ENCODE results near the gene TRPM6.

The TRPM6 gene

DNA sequence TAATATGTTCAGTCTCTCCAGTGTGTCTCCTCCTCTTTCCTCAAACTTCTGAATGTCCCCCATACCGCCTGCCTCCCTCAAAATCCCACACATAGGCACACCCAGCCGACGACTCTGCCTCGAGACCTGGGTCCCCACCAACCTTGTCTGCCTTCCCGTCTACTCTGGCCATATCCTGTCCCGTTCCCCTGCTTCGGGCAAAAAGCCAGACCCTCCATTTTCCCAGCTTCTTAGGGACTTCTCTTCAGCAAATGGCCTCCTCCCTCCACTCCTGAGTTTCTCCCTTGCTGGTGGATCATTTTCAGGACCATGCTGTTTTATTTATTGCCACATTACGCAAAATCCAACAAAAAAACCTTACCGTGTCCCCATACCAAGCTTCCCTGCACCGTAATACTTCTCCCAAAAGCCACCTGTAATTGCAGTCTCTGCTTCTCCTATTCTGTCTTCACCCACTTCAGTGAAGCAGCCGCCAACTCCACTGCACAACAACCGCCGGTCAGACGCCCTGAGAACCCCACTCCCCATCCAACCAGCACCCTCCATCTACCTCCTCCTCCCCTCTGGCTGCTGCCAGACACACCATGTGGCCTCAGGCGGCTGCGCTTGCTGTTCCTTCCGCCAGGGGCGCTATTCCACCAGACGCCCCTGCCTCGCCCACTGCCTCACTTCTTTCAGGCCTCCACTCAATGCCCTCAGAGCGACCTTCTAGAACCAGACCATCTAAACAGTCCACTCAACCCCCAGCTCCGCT lies 117.0 kb downstream of the TRPM6 start:
- peak; percentile 44 for DNase-seq

DNA sequence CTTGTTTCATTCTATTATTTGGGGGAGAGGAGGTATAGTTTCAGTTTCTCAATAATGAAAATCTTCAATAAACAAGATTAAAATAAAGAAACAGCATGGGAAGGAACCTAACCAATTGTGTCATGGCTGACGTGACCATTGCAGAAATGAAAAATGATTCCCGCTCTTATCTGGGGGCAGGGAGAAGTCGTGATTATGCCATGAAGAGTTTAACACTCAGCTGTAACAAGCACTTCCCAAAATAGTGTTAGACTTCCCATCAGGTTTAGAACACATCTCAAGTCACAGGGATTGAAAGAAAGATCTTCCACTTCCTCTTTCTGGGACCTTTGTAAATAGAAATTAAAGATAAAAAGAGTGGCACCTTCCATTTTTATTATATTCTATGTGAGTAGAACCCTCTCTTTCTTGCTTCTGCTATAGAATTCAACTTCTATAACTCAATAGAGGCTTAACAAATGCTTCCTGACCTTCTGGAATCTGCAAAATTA lies 122.2 kb downstream of the TRPM6 start:
- DNase-seq: no peak

DNA sequence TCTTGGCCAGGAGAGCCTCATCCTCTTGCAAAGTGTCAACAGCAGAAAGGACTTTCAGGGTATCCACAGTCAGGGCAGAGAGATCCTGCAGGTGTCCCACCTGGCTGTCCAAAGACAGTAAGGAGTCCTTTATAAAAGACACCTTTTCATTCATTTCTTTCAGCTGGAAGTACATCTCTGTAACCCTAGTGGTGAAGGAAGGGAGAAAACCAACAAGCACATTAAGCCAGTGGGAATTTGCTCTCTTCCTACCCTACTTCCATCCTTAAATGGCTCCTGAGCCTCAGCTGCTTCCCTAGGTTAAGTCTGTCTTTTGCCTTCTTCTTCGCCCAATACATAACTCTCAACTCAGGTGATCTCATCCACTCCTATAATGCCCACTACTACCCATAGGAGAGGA lies 124.8 kb downstream of the TRPM6 start:
- DNase-seq: no peak

DNA sequence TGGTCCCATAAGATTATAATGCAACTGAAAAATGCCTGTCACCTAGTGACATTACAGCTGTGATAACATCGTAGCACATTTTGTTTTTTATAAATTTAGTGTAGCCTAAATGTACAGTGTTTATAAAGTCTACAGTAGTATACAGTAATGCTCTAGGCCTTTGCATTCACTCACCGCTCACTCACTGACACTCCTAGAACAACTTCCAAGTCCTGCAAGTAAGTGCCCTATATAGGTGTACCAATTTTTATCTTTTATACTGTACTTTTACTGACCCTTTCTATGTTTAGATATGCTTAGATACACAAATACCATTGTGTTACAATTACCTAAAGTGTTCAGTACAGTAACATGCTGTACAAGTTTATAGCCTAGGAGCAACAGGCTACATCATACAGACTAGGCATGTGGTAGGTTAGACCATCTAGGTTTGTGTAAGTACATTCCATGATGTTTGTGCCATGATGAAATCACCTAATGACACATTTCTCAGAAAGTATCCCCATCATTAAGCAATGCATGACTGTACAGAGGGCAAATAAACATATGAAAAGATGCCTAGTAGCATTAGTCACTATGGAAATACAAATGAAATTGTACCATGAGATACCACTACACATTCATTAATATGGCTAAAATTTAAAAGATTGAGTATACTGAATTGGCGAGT lies 127.6 kb downstream of the TRPM6 start:
- no peak for DNase-seq

DNA sequence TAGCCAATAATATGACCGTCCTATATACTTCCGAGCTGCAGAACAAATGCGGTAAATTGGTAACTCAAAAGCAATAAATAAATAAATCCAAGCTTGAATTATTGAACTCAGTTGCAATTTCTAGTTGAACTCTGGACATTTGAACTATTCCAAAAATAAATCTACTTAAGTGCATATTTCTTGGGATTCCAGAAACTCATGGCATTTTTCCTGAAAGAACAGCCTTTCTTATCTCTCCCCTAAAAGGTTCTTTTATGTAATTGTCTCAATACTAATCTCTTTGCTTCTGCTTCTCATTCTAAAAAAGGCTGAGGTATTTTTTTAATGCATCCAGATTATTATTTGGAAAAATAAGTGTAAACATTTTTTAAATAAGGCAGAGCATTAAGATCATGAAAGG lies 131.7 kb downstream of the TRPM6 start:
- DNase-seq: no peak

DNA sequence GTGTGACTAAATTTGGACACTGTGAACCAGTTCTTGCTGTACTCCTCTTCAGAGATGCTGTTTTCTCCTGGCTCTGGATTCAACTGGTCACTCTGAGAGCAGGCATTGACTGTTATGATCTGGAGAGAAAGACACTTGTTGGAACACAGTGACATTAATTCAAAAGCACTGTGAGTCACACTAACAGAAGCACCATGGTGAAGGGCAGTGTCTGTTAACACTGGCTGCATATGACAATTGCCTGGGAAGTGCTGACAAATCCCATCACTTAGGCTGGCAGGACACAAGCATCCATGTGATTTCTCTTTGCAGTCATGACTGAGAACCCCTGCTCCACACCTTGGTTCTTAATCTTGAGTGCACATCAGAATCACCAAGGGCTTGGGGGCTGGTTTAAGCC lies 132.4 kb downstream of the TRPM6 start:
- DNase-seq: no peak

DNA sequence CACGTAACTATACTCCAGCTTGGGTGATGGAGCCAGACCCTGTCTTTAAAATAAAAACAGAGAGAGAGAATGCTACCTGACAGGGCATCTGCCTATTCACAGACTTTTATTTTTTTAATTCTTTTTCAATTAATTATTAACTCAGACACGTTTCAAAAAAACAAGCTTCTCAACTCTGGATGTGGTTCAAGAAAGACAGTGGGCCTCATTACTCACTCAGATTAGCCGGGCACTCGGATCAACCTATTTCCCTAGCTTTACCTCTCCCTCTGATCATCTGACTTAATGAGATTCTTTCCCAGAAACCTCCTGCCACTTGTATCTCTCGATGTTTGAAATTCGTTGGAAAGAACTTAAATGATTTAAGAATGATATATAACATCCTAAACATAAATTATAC lies 134.1 kb downstream of the TRPM6 start:
- DNase-seq: no peak

DNA sequence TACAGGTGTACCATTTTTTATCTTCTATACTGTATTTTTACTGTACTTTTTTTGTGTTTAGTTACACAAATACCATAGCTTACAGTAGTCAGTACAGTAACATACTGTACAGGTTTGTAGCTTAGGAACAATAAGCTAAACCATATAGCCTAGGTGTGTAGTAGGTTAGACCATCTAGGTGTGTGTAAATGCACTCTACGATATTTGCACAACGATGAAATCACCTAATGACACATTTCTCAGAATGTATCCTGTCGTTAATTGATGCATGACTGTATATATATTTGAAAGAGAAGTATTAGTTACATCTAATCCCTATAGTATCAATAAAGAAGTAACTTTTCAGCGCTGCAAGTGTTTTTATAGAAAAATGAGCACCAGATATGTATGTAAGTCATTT lies 138.8 kb downstream of the TRPM6 start:
- DNase-seq: no peak

DNA sequence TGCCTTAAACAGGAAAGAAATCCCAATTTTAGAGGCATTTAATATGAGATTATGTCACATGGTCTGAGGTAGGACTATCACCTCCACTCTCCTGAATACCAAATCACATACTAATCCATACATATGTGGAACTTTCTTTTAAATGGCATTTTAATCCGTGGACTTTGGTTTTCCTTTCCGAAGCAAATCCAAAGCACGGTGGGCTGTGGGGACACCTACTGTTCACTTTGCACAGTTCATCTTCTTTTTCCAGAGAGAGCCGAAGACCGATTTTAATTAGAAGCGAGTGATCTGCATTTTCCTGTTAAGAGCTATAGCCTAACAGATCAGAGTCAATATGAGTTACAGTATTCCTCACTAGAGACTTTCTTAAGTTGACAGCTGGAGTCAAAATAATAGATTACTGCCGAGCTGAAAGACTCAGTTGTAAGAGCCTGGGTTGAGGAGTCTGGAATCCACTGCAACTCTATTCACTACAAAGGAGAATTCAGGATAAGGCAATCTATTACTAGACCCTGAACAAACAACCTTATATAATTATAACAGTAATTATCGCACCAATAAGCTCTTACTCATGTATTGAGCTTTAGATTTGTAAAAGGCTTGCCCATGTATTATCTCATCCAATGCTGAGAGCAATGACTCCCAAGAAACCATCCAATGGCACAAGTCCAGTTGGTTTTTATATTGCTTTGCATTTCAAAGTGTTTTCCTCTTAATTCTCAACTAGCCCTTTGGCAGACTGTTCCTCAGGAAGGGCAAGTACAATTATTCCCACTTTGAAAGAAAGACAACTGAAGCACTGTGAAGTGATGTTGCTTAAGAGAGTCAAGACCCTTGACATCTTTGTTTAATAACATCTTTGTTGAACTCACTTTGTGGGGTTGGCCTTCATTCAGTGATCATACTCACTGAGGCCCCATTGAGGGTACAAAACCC lies 144.7 kb downstream of the TRPM6 start:
- DNase-seq: no peak

DNA sequence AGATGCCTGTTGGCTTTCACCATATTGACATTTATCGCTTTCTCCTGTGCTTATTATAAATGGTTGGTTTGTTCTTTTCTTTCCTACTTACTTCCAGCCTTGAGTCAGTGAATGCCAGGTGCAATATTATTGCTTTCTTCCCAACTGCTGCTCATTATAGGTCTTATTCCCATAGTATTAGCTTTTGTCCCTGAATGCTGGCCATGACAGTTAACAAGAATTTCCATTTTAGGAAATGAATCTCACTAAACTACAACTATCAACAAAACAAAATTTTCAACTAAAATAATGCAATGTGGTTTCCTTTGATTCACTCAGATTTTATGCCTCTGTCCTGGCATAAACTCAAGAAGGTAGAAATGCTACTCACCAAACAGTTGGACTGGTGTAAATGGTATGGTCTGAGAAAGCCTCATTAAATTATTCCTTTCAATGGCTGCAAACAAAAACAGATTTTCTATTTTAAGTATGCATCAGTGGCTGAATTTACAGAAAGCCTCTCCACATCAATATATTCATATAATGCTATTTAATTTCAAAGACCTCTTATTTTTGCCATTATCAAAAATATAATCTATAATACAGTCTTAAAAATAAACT lies 145.4 kb downstream of the TRPM6 start:
- no peak for DNase-seq

DNA sequence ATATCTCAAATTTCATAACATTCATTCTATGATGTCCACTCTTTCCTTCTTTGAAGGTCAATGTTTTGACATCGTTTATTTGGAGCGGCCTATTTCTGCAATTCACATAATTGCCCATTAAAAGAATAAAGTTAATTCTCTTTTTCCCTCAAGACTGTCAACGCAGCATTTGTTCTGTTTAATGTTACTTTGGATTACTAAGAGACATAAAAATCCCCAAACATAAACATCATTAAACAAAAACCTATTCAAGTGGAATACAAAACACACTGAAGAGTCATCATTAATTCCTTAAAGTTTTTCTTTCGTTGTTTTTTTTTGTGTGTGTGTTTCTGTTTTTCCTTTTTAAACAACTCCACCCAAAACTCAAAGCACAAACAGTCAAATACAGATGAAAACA lies 151.1 kb downstream of the TRPM6 start:
- DNase-seq: no peak

DNA sequence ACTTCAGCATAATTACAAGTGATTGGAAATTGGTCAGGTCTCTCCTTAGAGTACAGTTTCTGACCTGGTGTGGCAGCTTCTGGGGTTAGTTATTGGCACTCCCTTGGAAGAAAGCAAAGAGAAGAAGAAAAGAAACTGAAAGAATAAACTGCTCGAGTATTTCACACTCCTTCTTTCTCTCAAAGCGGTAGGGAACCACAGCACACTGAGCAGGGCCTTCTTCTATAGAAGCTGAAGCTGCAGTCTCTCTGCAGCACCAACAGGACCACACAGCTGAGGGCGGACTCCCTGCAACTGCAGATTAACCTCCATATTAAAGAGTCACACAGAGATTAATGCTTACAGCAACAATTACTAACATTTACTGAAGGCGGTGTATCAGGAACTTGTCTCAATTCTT lies 152.0 kb downstream of the TRPM6 start:
- DNase-seq: no peak

DNA sequence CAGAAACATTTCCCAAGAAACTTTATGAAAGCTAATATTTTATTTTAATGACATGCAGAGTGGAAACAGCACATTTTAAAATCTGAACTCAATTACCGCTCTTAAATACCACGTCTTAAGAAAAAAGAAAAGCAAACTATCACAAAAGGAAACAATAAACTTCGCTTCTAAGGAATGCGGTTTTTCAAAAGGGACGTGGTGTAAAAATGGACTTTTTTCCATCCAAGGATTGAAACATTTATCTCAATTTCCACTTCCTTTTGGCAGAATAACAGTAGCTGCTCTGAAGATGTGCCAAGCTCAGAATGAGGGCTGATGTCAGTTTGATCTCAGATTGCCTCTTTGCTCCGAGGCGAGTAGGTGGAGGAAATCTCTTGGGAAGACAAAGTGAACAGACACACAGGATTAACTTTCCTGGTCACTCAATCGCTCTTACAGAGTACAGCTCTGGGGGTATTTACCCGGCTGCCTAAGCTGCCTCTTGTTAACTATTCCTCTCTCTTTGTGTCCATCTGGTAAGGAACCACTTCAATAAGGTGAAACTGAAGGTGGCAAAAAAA lies 158.5 kb downstream of the TRPM6 start:
- DNase-seq: no peak

DNA sequence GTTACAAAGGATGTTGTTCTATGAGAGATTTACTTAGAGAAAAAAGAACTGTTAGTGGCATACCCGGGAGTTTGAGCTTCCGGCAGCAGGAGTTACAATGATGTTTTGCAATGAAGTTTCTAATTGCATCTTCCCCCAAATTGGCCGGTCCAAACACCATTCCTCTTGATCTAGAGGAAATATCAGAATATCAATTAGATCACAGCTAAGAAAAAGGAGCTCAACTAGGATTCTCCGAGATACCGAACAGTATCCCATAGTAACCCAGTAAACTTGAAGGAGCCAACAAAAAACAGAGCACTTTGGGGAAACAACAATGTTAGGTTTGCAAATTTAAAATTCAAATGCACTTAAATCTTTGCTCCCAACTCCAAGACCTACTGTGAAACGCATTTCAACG lies 159.5 kb downstream of the TRPM6 start:
- no peak for DNase-seq

DNA sequence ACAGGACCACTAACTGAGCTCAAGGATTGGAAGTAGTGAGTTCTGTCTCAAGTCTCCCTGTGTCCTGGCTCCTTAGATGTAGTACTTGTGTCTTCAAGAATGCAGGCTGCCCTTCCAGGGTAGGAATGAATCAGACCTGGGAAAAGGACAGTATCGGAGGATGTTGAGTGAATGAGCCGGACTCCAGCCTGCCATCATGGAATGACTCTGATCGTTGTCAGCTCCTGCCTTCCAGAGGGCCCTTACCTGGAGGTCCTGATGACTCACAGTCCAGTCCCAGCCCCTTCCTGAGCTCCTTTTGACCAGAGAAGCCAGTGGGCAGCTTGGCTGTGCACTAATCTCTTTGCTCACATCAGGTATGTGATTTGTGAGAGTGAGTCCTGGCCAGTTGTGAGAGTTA lies 161.1 kb downstream of the TRPM6 start:
- no peak for DNase-seq

DNA sequence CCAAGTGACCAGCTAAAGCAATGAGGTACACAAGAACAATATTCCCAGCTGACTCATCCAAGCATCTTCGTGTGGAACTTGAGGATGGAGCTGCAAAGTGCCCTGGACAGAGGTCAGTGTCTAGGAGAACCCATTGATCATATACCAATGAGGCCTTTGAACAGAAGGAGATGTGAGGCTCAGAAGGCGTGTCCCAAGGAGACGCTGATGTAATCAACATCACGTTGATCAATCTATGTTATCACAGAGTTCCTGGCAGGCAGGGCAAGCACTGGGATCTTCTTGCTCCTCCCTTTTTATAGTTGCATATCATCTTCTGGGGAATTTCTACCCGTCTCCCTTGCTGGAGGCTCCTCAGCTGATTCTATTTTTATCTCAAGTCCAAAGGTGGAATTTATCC lies 163.4 kb downstream of the TRPM6 start:
- DNase-seq: no peak

DNA sequence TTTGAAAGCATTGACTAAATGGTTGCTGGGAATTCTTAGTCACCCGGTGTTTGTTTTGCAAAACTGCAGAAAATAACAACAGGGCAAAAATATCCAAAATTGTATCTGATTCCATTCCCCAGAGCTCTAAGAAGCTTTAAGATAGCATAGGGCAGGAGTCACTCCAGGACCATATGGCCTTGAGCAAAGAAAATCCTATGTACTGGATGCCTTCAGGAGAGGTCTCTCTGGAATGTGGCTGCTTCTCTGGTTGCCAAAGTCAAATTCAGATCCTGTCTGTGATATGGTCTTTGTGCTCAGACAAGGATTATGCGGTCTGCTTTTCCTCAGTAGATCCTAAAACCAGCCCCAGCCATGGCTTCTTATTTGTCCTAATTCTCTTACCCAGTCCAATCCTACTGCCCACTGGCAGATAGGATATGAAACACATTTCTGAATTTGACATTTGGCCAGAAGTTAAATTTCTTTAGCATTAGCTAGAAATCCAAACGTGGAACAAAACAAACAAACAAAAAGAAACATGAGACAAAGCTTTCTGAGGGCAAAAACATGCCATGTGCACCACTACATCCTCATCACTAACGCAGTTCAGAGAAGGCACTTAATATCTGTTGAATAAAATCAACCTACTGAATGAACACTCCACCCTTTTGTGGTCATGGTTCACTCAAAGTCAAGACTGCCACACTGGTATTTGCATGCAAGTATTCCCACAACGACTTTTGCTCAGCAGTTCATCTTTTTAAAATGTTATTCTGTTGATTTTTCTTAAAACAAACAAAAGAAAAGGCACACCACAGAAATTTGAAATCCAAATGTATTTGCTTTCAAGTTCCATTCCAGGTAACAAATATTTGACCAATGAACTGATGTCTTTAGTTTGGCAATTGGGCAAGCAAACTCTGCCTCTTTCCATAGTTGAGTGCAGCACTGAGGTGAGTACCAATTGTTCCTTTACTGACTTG lies 165.7 kb downstream of the TRPM6 start:
- DNase-seq: no peak

DNA sequence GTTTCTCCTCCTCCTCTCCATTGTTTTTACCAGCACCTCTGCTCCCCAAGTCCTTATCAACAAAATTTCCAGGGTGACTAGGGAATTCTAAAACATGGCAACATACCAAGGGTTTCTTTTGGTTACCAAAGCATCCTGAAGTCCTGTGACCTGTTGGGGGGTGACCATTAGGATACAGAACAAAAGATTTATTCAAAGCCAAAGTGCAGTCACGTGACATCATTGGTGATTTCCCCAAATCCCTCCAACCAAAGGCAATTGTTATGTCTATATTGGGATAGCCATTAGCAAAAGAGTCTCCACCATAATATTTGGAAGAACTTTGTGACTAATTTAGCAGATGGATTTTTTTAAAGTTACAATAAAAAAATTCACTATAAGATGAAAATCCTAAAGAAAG lies 168.4 kb downstream of the TRPM6 start:
- no peak for DNase-seq

DNA sequence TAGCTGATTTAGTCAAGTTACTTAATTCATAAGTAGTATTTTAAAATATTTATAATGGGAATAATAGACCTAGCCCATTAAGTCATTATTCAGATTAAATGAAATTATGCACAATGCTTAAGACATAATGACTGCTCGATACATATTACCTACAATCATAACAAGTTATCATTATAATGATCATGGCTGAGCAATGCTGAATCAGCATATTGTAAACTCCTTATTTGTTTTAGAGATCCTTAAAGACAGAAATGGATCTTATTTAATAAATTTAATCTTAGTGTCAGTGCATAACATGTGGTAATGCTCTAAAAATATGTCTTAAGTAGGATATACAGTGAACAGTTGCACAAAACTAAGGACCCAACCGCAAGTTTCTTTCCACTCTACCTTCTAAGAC lies 169.0 kb downstream of the TRPM6 start:
- no peak for DNase-seq

DNA sequence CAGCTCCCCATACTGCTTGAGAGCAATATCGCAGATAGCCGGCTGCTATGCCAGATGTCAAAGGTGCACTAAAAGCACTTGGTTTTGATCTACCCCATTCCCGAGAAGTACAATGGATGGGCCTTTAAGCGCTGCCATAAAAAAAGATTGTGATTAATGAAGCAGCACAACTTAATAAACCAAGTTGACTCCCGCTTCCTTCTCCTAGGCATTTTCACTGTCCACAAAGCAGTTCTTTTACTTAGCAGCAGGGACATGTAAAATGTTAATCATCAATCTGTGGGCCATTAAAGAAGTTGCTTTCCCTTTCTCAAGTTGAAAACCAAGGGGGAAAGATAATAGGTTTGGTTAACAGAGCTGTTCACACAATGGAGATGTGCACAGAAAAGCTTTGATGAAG lies 176.4 kb downstream of the TRPM6 start:
- DNase-seq: no peak

DNA sequence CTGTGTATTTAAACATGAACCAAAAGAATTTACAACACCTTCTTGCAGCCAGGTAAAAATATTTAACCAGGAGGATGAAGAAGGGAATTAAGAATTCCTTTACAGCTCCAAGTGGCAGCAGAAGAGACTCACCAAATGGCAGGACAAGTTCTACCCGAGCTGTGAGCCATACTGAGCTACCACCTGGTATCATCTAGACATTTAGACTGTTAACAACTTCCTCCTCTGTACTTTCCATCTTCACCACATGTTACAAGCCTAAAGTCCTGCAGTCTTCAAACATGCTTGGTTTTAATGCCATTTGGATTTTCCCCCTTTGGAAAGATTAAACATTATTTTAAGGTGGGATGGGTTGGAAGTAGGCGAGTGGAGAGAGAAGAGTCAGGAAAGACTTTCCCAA lies 190.2 kb downstream of the TRPM6 start:
- DNase-seq: no peak

DNA sequence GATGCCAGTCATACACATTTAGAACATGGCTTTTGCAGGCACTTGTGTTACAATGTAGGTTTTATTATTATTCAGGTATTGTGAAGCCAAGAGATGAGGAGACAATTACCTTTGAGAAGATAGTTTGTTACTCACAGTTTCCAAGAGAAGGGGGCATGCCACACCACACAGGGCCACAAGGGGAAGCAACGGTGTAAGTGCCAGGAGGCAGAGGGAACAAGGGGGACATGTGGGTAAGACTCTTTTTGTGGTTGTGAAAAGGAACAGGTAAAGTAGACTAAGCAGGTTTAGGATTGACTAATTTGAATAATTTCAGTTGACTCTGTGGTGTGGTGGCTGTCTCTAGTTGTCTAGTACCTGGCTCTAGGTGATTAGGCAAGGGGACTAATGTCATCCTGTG lies 191.2 kb downstream of the TRPM6 start:
- no peak for DNase-seq
